Fibroblast of lung (primary cell): Measurements from ENCODE around the gene TGFB1.

ENCODE experiments used
- CTCF ChIP-seq, 2 donors: IDR thresholded peaks in 1 of 2; conservative IDR thresholded peaks in 1 of 2; 1 replicate in 1 of 2; 2 replicates in 1 of 2; pipeline ENCODE4 v1.5.1; 2011 to 2012; ENCODE audit warnings: low read length in 2 of 2, control low read depth in 1 of 2, inconsistent platforms in 1 of 2, low read depth in 1 of 2, mild to moderate bottlenecking in 1 of 2
- EZH2 ChIP-seq: IDR thresholded peaks from 2 replicates; pipeline ENCODE4 v1.5.1; 2012; ENCODE audit warnings: low read length, control low read depth, mild to moderate bottlenecking; ENCODE audit errors: missing control alignments

GRCh38 chr19:41322451-41322850 lies 31.3 kb downstream of the TGFB1 start:
- TF ChIP-seq CTCF (conservative IDR thresholded peaks at IDR 0.05 in 1 of 2, IDR thresholded peaks at IDR 0.05 in 1 of 2; ENCODE audit: low read depth in 1 of 2, low read length in 2 of 2) (no peak), EZH2 (no peak)
